BLaER1 treated with 17β-estradiol and CSF1 and Interleukin-3, amounts not matched to agents 10 nM and 100 nM (cell line): ENCODE results near the gene JAM3.

Experiments used
- H3K27ac ChIP-seq, 11 experiments: shearing (Covaris generic); formaldehyde crosslinking; 2 replicates each; pipeline ENCODE4 v1.8.1; 2022
- H3K27me3 ChIP-seq, 11 experiments: shearing (Covaris generic); formaldehyde crosslinking; 2 replicates each; pipeline ENCODE4 v1.8.1; 2022
- H3K36me3 ChIP-seq, 11 experiments: shearing (Covaris generic); formaldehyde crosslinking; 2 replicates each; pipeline ENCODE4 v1.8.1; 2022
- H3K4me1 ChIP-seq, 10 experiments: shearing (Covaris generic); formaldehyde crosslinking; 2 replicates each; pipeline ENCODE4 v1.8.1; 2022
- H3K4me2 ChIP-seq, 11 experiments: shearing (Covaris generic); formaldehyde crosslinking; 2 replicates each; pipeline ENCODE4 v1.8.1; 2022
- H3K4me3 ChIP-seq, 10 experiments: shearing (Covaris generic); formaldehyde crosslinking; 2 replicates each; pipeline ENCODE4 v1.8.1; 2022
- H3K9ac ChIP-seq, 11 experiments: shearing (Covaris generic); formaldehyde crosslinking; 2 replicates each; pipeline ENCODE4 v1.8.1; 2022
- H3K9me3 ChIP-seq, 11 experiments: shearing (Covaris generic); formaldehyde crosslinking; replicated peaks in 1 of 11; 2 replicates each; pipeline ENCODE4 v1.8.1; 2022
- H4K20me1 ChIP-seq, 11 experiments: shearing (Covaris generic); formaldehyde crosslinking; 2 replicates each; pipeline ENCODE4 v1.8.1; 2022
- Cebpa-rat ChIP-seq, 11 experiments: shearing (Covaris generic); IDR thresholded peaks; 2 replicates each; pipeline ENCODE4 v1.8.1; 2022

The JAM3 gene

GRCh38 chr11:134068829-134069425 lies at the start of gene JAM3:
Gene JAM3 (plus strand): TSS chr11:134069072. CDS start chr11:134069084, 12 bp downstream.
- Histone ChIP-seq H3K27ac (peak within 1 kb of the TSS in 10 of 11 experiments; percentile 45 to 83 (median 74); a peak in 20 of 22 replicates), H3K9ac (peak within 1 kb of the TSS; percentile 71 to 86 (median 81)), H3K4me2 (peak within 1 kb of the TSS; percentile 80 to 95 (median 86))

GRCh38 chr11:134019500-134019899 lies 49.4 kb upstream of the JAM3 start:
- no peak for TF ChIP-seq Cebpa-rat (IDR thresholded peaks at IDR 0.05)
- Histone ChIP-seq H3K27ac (no peak overlapping the region), H3K4me2 (peak overlapping the region; percentile 13 to 87 (median 73); a peak in 21 of 22 replicates), H3K4me3 (no peak overlapping the region), H3K36me3 (no peaks in the 10 kb centered on the region), H3K4me1 (peaks cover 16 to 48% (median 31%) of the 10 kb centered on the region in 10 experiments), H3K9ac (no peak overlapping the region), H4K20me1 (no peaks in the 10 kb centered on the region; a peak in 2 of 22 replicates), H3K9me3 (no peaks in the 10 kb centered on the region), H3K27me3 (no peaks in the 10 kb centered on the region)

More at GRCh38 chr11:134068829-134069425, at the start of gene JAM3:
- Histone ChIP-seq H3K36me3 (no peaks in the 10 kb centered on the region), H3K4me1 (peaks cover 0 to 22% (median 16%) of the 10 kb centered on the region in 10 experiments; a peak in 16 of 20 replicates), H3K9me3 (no peaks in the 10 kb centered on the region), H3K4me3 (peak within 1 kb of the TSS; percentile 66 to 92 (median 82)), H4K20me1 (peaks cover 0 to 34% (median 9%) of the 10 kb centered on the region in 11 experiments; a peak in 6 of 22 replicates), H3K27me3 (peaks cover 0 to 5% (median 0%) of the 10 kb centered on the region in 11 experiments; a peak in 1 of 22 replicates)
- TF ChIP-seq Cebpa-rat (IDR thresholded peaks at IDR 0.05) = no peak

- H4K20me1 ChIP-seq = no peaks in the 10 kb centered on the region; a peak in 2 of 22 replicates
- no peak for TF ChIP-seq Cebpa-rat (IDR thresholded peaks at IDR 0.05)
- H3K9me3 ChIP-seq = no peaks in the 10 kb centered on the region
- H3K4me1 ChIP-seq = peaks cover 27 to 48% (median 35%) of the 10 kb centered on the region in 10 experiments
- peak overlapping the region in 10 of 11 experiments; percentile 32 to 87 (median 74); a peak in 19 of 22 replicates for H3K4me2 ChIP-seq
- no peaks in the 10 kb centered on the region for H3K36me3 ChIP-seq
- no peak overlapping the region for H3K4me3 ChIP-seq
- no peaks in the 10 kb centered on the region for H3K27me3 ChIP-seq
- no peak overlapping the region for H3K9ac ChIP-seq
- no peak overlapping the region for H3K27ac ChIP-seq
Observed at GRCh38 chr11:134020598-134020997, 48.3 kb upstream of the JAM3 start.

GRCh38 chr11:134021326-134021725 lies 47.5 kb upstream of the JAM3 start:
- TF ChIP-seq Cebpa-rat (IDR thresholded peaks at IDR 0.05) = no peak
- Histone ChIP-seq H3K4me3 (no peak overlapping the region), H3K4me2 (peak overlapping the region in 8 of 11 experiments; percentile 53 to 87 (median 77); a peak in 16 of 22 replicates), H3K9me3 (no peaks in the 10 kb centered on the region), H3K4me1 (peaks cover 27 to 48% (median 36%) of the 10 kb centered on the region in 10 experiments), H3K27ac (no peak overlapping the region), H3K9ac (no peak overlapping the region), H3K36me3 (no peaks in the 10 kb centered on the region), H4K20me1 (no peaks in the 10 kb centered on the region; a peak in 1 of 22 replicates), H3K27me3 (no peaks in the 10 kb centered on the region)

- Histone ChIP-seq H3K4me2 (no peak overlapping the region), H3K9ac (no peak overlapping the region), H3K4me1 (peaks cover 27 to 46% (median 36%) of the 10 kb centered on the region in 10 experiments), H3K9me3 (no peaks in the 10 kb centered on the region), H3K27me3 (no peaks in the 10 kb centered on the region), H4K20me1 (no peaks in the 10 kb centered on the region; a peak in 1 of 22 replicates), H3K4me3 (no peak overlapping the region), H3K27ac (no peak overlapping the region), H3K36me3 (no peaks in the 10 kb centered on the region)
- TF ChIP-seq Cebpa-rat (IDR thresholded peaks at IDR 0.05) = no peak
Observed at GRCh38 chr11:134022748-134023147, 46.1 kb upstream of the JAM3 start.

- peak overlapping the region in 5 of 11 experiments; percentile 33 to 69 (median 50); a peak in 9 of 22 replicates for H3K4me2 ChIP-seq
- H3K36me3 ChIP-seq = no peaks in the 10 kb centered on the region
- peak overlapping the region in 2 of 11 experiments; percentile 6 to 46; a peak in 3 of 22 replicates for H3K27ac ChIP-seq
- no peak overlapping the region for H3K4me3 ChIP-seq
- H3K4me1 ChIP-seq = peaks cover 22 to 40% (median 29%) of the 10 kb centered on the region in 10 experiments
- no peaks in the 10 kb centered on the region for H3K27me3 ChIP-seq
- no peaks in the 10 kb centered on the region for H3K9me3 ChIP-seq
- TF ChIP-seq Cebpa-rat (IDR thresholded peaks at IDR 0.05) = no peak
- H4K20me1 ChIP-seq = no peaks in the 10 kb centered on the region
- H3K9ac ChIP-seq = no peak overlapping the region
Observed at GRCh38 chr11:134024420-134025081, 44.3 kb upstream of the JAM3 start.

- Histone ChIP-seq H3K27ac (peak overlapping the region in 2 of 11 experiments; percentile 6 to 46; a peak in 3 of 22 replicates), H3K4me3 (no peak overlapping the region), H3K4me2 (peak overlapping the region in 5 of 11 experiments; percentile 23 to 69 (median 50); a peak in 9 of 22 replicates), H3K9me3 (no peaks in the 10 kb centered on the region), H3K27me3 (no peaks in the 10 kb centered on the region), H3K9ac (no peak overlapping the region), H3K36me3 (no peaks in the 10 kb centered on the region), H3K4me1 (peaks cover 17 to 35% (median 24%) of the 10 kb centered on the region in 10 experiments), H4K20me1 (no peaks in the 10 kb centered on the region)
- no peak for TF ChIP-seq Cebpa-rat (IDR thresholded peaks at IDR 0.05)
Observed at GRCh38 chr11:134025082-134025429, 43.8 kb upstream of the JAM3 start.

GRCh38 chr11:134026655-134027343 lies 42.1 kb upstream of the JAM3 start:
- H3K4me2 ChIP-seq = no peak overlapping the region
- H3K9ac ChIP-seq = no peak overlapping the region
- H3K27ac ChIP-seq = no peak overlapping the region
- TF ChIP-seq Cebpa-rat (IDR thresholded peaks at IDR 0.05) = no peak
- H3K27me3 ChIP-seq = no peaks in the 10 kb centered on the region
- no peak overlapping the region for H3K4me3 ChIP-seq
- H3K4me1 ChIP-seq = peaks cover 0 to 22% (median 11%) of the 10 kb centered on the region in 10 experiments; a peak in 12 of 20 replicates
- H3K9me3 ChIP-seq = no peaks in the 10 kb centered on the region
- H3K36me3 ChIP-seq = no peaks in the 10 kb centered on the region
- H4K20me1 ChIP-seq = peaks cover 0 to 6% (median 0%) of the 10 kb centered on the region in 11 experiments; a peak in 1 of 22 replicates

GRCh38 chr11:134027671-134028070 lies 41.2 kb upstream of the JAM3 start:
- TF ChIP-seq Cebpa-rat (IDR thresholded peaks at IDR 0.05) = no peak
- no peak overlapping the region for H3K4me2 ChIP-seq

More at GRCh38 chr11:134027671-134028070, 41.2 kb upstream of the JAM3 start:
- no peaks in the 10 kb centered on the region for H3K9me3 ChIP-seq
- H3K4me1 ChIP-seq = peaks cover 4 to 27% (median 11%) of the 10 kb centered on the region in 10 experiments
- peaks cover 0 to 6% (median 0%) of the 10 kb centered on the region in 11 experiments; a peak in 1 of 22 replicates for H4K20me1 ChIP-seq
- no peak overlapping the region for H3K27ac ChIP-seq
- H3K36me3 ChIP-seq = no peaks in the 10 kb centered on the region
- H3K4me3 ChIP-seq = no peak overlapping the region
- H3K27me3 ChIP-seq = no peaks in the 10 kb centered on the region
- H3K9ac ChIP-seq = no peak overlapping the region
